ENCODE measurements around the gene CLSTN2. TPM values are rescaled to one million over a fixed set of nuclear protein-coding genes. Genes with fewer than 3 reads are reported as not detected.

Gene CLSTN2
- total RNA-seq, 1 experiment from 2014 or later = 0.68 TPM

GRCh38 chr3:140078940-140079339 is 144.0 kb downstream of the CLSTN2 start:
- no peak overlapping the region for H3K18ac ChIP-seq (ENCODE audit: insufficient read length, low read depth, low read length)
- no peaks in the 10 kb centered on the region for H3K79me1 ChIP-seq (ENCODE audit: insufficient read depth, low read depth, low read length, poor library complexity, severe bottlenecking)
- H4K20me1 ChIP-seq (ENCODE audit: control insufficient read depth, insufficient read depth, insufficient read length) = no peaks in the 10 kb centered on the region
- no peaks in the 10 kb centered on the region for H3K4me1 ChIP-seq (ENCODE audit: insufficient read depth, low read length)
- no peak overlapping the region for H4K8ac ChIP-seq (replicated peaks; ENCODE audit: insufficient read length, low read depth, low read length)
- H2BK15ac ChIP-seq (ENCODE audit: low read depth, low read length) = no peak overlapping the region
- no peak overlapping the region for H3K4ac ChIP-seq (ENCODE audit: low read depth, low read length)
- no peak overlapping the region for H4K91ac ChIP-seq (ENCODE audit: insufficient read length, low read depth, low read length)
- no peak overlapping the region for H3K23ac ChIP-seq (ENCODE audit: insufficient read length, low read depth, low read length)
- no peak overlapping the region for H2AK5ac ChIP-seq (ENCODE audit: insufficient read length, low read length)
- H2BK20ac ChIP-seq (ENCODE audit: low read depth, low read length, poor library complexity, severe bottlenecking) = no peak overlapping the region
- Mint-ChIP-seq H3K36me3 (ENCODE audit: insufficient read depth in 1 of 3, low read depth in 3 of 3) (no peaks in the 10 kb centered on the region; a peak in 1 of 7 replicates), H3K27me3 (ENCODE audit: low read depth) (peaks cover 3% of the 10 kb centered on the region), H3K27ac (no peak overlapping the region), H3K9me3 (no peaks in the 10 kb centered on the region; a peak in 1 of 5 replicates), H3K4me1 (peaks cover 7% of the 10 kb centered on the region in 2 experiments), H3K4me3 (no peak overlapping the region)
- no peak overlapping the region for H3K14ac ChIP-seq (ENCODE audit: insufficient read depth, low read length)
- no peak overlapping the region for H3K4me2 ChIP-seq (ENCODE audit: insufficient read depth, insufficient read length, low read length)
- no peaks in the 10 kb centered on the region for H3K9me3 ChIP-seq (ENCODE audit: control insufficient read depth, low read depth, low read length)
- H4K5ac ChIP-seq (ENCODE audit: insufficient read length, low read depth, low read length) = no peak overlapping the region
- no peak for DNase-seq
- no peak overlapping the region for H2BK5ac ChIP-seq (ENCODE audit: insufficient read length, low read length)
- no peak overlapping the region for H3K9ac ChIP-seq (ENCODE audit: extremely low read depth, insufficient read length, low read length)
- no CpG with 5 or more reads among the region's 1 CpG for WGBS (ENCODE audit: extremely low coverage, insufficient read length, low lambda C conversion rate)
- no peak for TF ChIP-seq CTCF (conservative IDR thresholded peaks at IDR 0.05)
- no peak overlapping the region for H3K27ac ChIP-seq (ENCODE audit: insufficient read length, low read depth, low read length)
- H3K27me3 ChIP-seq (ENCODE audit: insufficient read depth, low read length) = no peaks in the 10 kb centered on the region
- H3K56ac ChIP-seq (ENCODE audit: insufficient read length, low read depth, low read length) = no peak overlapping the region
- no peaks in the 10 kb centered on the region for H3K23me2 ChIP-seq (ENCODE audit: insufficient read length, low read depth, low read length, poor library complexity, severe bottlenecking)
- H2BK12ac ChIP-seq (ENCODE audit: insufficient read length, low read depth, low read length) = no peak overlapping the region
- H3T11ph ChIP-seq (ENCODE audit: low read length) = no peak overlapping the region
- H3K79me2 ChIP-seq (ENCODE audit: insufficient read depth, low read length) = no peaks in the 10 kb centered on the region
- H2AFZ ChIP-seq (ENCODE audit: low read length) = no peak overlapping the region
- H2BK120ac ChIP-seq (ENCODE audit: low read depth, low read length, poor library complexity, severe bottlenecking) = no peak overlapping the region

Measured in H9 (cell line).